Hepatocyte (in vitro differentiated cells): ENCODE data around the gene ADIPOR1. TPM values are rescaled to one million over a fixed set of nuclear protein-coding genes. Genes with fewer than 3 reads are reported as not detected.
"Not testable (repeated sequence)": the region's sequence is repeated elsewhere in the genome, so short reads cannot be mapped to it uniquely, and the experiment has no call there.

Experiments used
- DNase-seq: peaks from one replicate; pipeline ENCODE4 v3.0.0-alpha.2; 2016; ENCODE audit warnings: low spot score
- H2AFZ ChIP-seq: fragments of 200-600 bp; sonication (generic); 2 replicates; pipeline ENCODE4 v1.6.0; 2016; ENCODE audit warnings: antibody characterized with exemption, mild to moderate bottlenecking
- H3K27ac ChIP-seq: fragments of 200-600 bp; sonication (generic); 2 replicates; pipeline ENCODE4 v1.5.1; 2016; ENCODE audit warnings: mild to moderate bottlenecking
- H3K27me3 ChIP-seq: fragments of 200-600 bp; sonication (generic); 2 replicates; pipeline ENCODE4 v1.6.1; 2016
- H3K36me3 ChIP-seq: fragments of 200-600 bp; sonication (generic); replicated peaks from 2 replicates; pipeline ENCODE4 v1.5.1; 2016; ENCODE audit warnings: low read depth; ENCODE audit not compliant: insufficient read depth
- H3K4me1 ChIP-seq: fragments of 200-600 bp; sonication (generic); 2 replicates; pipeline ENCODE4 v1.5.1; 2016; ENCODE audit warnings: mild to moderate bottlenecking, moderate library complexity; ENCODE audit not compliant: insufficient read depth
- H3K4me2 ChIP-seq: fragments of 200-600 bp; sonication (generic); 2 replicates; pipeline ENCODE4 v1.6.0; 2016
- H3K4me3 ChIP-seq: fragments of 200-600 bp; sonication (generic); 2 replicates; pipeline ENCODE4 v1.5.1; 2016; ENCODE audit warnings: mild to moderate bottlenecking
- H3K79me2 ChIP-seq: fragments of 200-600 bp; sonication (generic); 2 replicates; pipeline ENCODE4 v1.6.0; 2017; ENCODE audit warnings: mild to moderate bottlenecking
- H3K9me2 ChIP-seq: fragments of 200-600 bp; sonication (generic); replicated peaks from 2 replicates; pipeline ENCODE4 v1.6.0; 2017; ENCODE audit warnings: mild to moderate bottlenecking; ENCODE audit not compliant: insufficient read depth
- H3K9me3 ChIP-seq: fragments of 200-600 bp; sonication (generic); 2 replicates; pipeline ENCODE4 v1.5.1; 2016; ENCODE audit warnings: low read depth, mild to moderate bottlenecking
- H4K20me1 ChIP-seq: fragments of 200-600 bp; sonication (generic); 2 replicates; pipeline ENCODE4 v1.6.0; 2016; ENCODE audit warnings: mild to moderate bottlenecking; ENCODE audit not compliant: insufficient read depth, poor library complexity, severe bottlenecking
- EZH2 ChIP-seq: fragments of 200-600 bp; sonication (generic); IDR thresholded peaks from 2 replicates; pipeline ENCODE4 v1.6.1; 2016; ENCODE audit warnings: antibody characterized with exemption, mild to moderate bottlenecking, borderline replicate concordance
- EZH2phosphoT487 ChIP-seq: fragments of 200-600 bp; sonication (generic); IDR thresholded peaks from one replicate; pipeline ENCODE4 v1.6.1; 2018; ENCODE audit warnings: antibody characterized with exemption, mild to moderate bottlenecking, low read depth, moderate library complexity; ENCODE audit not compliant: unreplicated experiment, severe bottlenecking
- WGBS: methylation state at CpG from one replicate; pipeline ENCODE4 v1.1.6; 2016; ENCODE audit warnings: low lambda C conversion rate; ENCODE audit errors: missing lambda C conversion rate; 5-methylcytosine and 5-hydroxymethylcytosine counted together
- polyA plus RNA-seq: library from polyadenylated mRNA; unstranded; fragments of >200 nt; fragmentation: Nextera tagmentation; extraction: Ambion mirVana; gene quantifications from 2 replicates; pipeline ENCODE4 v1.2.1, GENCODE V29; 2016
- total RNA-seq: library from RNA; depleted of rRNA; stranded (reverse); fragments of >200 nt; gene quantifications from 2 replicates; pipeline ENCODE4 v1.2.3, GENCODE V29; 2014
- TF ChIP-seq, protein P1 (sequence below): fragments of 200-600 bp; sonication (generic); IDR thresholded peaks from 2 replicates; pipeline ENCODE4 v1.5.1; 2016; ENCODE audit warnings: antibody characterized with exemption, mild to moderate bottlenecking; ENCODE audit not compliant: poor library complexity

Gene ADIPOR1
- total RNA-seq, result 75.7 and 103 TPM in 2 replicates
- 114 and 121 TPM in 2 replicates for polyA plus RNA-seq

- 2% methylated on average over 52 of the region's 86 CpGs for WGBS
Observed at GRCh38 chr1:202957733-202958543, at the start of gene ADIPOR1. Gene ADIPOR1, minus strand, starts transcription at chr1:202958312. Its CDS starts 7,242 bp downstream, at chr1:202951070.

GRCh38 chr1:203006948-203007871, 49.1 kb upstream of the ADIPOR1 start, which contains the start of gene TMEM183A:
Gene TMEM183A, plus strand, starts transcription at chr1:203007374. Its CDS starts 92 bp downstream, at chr1:203007466.
- peak within 1 kb of the TSS; percentile 80 for H3K4me3 ChIP-seq
- no peaks in the 10 kb centered on the region for H3K9me2 ChIP-seq
- H2AFZ ChIP-seq, result peak within 1 kb of the TSS; percentile 87
- H3K79me2 ChIP-seq, result peaks cover 44% of the 10 kb centered on the region
- peak; percentile 99 for DNase-seq
- H3K27me3 ChIP-seq, result no peaks in the 10 kb centered on the region
- peaks cover 6% of the 10 kb centered on the region for H3K36me3 ChIP-seq
- peak within 1 kb of the TSS; percentile 97 for H3K27ac ChIP-seq
- peak within 1 kb of the TSS; percentile 89 for H3K4me2 ChIP-seq
- H4K20me1 ChIP-seq, result peaks cover 14% of the 10 kb centered on the region
- under 1% methylated on average over 70 of the region's 78 CpGs for WGBS
- TF ChIP-seq, protein P1, sequence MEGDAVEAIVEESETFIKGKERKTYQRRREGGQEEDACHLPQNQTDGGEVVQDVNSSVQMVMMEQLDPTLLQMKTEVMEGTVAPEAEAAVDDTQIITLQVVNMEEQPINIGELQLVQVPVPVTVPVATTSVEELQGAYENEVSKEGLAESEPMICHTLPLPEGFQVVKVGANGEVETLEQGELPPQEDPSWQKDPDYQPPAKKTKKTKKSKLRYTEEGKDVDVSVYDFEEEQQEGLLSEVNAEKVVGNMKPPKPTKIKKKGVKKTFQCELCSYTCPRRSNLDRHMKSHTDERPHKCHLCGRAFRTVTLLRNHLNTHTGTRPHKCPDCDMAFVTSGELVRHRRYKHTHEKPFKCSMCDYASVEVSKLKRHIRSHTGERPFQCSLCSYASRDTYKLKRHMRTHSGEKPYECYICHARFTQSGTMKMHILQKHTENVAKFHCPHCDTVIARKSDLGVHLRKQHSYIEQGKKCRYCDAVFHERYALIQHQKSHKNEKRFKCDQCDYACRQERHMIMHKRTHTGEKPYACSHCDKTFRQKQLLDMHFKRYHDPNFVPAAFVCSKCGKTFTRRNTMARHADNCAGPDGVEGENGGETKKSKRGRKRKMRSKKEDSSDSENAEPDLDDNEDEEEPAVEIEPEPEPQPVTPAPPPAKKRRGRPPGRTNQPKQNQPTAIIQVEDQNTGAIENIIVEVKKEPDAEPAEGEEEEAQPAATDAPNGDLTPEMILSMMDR, result no peak
- TF ChIP-seq EZH2phosphoT487 (no peak), EZH2 (no peak)
- H3K9me3 ChIP-seq, result no peaks in the 10 kb centered on the region
- peaks cover 11% of the 10 kb centered on the region for H3K4me1 ChIP-seq

More at GRCh38 chr1:202957733-202958543, at the start of gene ADIPOR1:
- peaks cover 17% of the 10 kb centered on the region for H3K4me1 ChIP-seq
- H3K9me3 ChIP-seq, result no peaks in the 10 kb centered on the region
- no peaks in the 10 kb centered on the region for H3K27me3 ChIP-seq
- peak within 1 kb of the TSS; percentile 86 for H2AFZ ChIP-seq
- peak; percentile 96 for DNase-seq
- peaks cover 40% of the 10 kb centered on the region for H4K20me1 ChIP-seq
- H3K4me3 ChIP-seq, result peak within 1 kb of the TSS; percentile 97
- no peaks in the 10 kb centered on the region for H3K9me2 ChIP-seq
- TF ChIP-seq EZH2phosphoT487, result no peak
- TF ChIP-seq, protein P1, result no peak
- TF ChIP-seq EZH2, result no peak
- peak within 1 kb of the TSS; percentile 99 for H3K4me2 ChIP-seq
- no peaks in the 10 kb centered on the region for H3K36me3 ChIP-seq
- peak within 1 kb of the TSS; percentile 98 for H3K27ac ChIP-seq
- H3K79me2 ChIP-seq, result peaks cover 50% of the 10 kb centered on the region

DNA sequence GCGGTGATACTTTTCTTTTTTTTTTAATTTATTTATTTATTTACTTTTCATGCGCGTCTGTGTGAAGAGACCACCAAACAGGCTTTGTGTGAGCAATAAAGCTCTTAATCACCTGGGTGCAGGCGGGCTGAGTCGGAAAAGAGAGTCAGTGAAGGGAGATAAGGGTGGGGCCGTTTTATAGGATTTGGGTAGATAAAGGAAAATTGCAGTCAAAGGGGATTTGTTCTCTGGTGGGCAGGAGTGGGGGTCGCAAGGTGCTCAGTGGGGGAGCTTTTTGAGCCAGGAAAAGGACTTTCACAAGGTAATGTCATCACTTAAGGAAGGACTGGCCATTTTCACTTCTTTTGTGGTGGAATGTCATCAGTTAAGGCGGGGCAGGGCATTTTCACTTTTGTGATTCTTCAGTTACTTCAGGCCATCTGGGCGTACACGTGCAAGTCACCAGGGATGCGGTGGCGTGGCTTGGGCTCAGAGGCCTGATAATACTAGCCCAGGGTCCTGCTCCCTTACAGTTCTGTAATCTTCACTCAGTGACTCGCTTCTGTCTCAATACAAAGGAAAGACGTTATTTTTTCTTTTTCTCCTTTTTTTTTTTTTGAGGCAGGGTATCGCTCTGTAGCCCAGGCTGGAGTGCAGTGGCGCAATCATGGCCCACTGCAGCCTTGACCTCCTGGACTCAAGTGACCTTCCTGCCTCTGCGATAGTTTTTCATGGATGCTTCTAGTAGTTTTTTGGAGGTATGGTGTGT, 47.5 kb upstream of the ADIPOR1 start:
- H3K4me2 ChIP-seq, result peak overlapping the region; percentile 79
- H2AFZ ChIP-seq, result peak overlapping the region; percentile 87
- peak overlapping the region; percentile 97 for H3K27ac ChIP-seq
- DNase-seq, result peak; percentile 22
- peaks cover 11% of the 10 kb centered on the region for H3K4me1 ChIP-seq
- H3K27me3 ChIP-seq, H3K36me3 ChIP-seq, H3K9me3 ChIP-seq, H3K4me3 ChIP-seq, H3K9me2 ChIP-seq: not testable (repeated sequence)
- H3K79me2 ChIP-seq, result peaks cover 29% of the 10 kb centered on the region
- peaks cover 11% of the 10 kb centered on the region for H4K20me1 ChIP-seq
- WGBS, result 64% methylated on average over 17 of the region's 17 CpGs
